ENCODE results near the gene IGDCC3.
A peak's percentile ranks its signal among the peaks of the same experiment; 100 is the strongest.
"Not testable (repeated sequence)": the region's sequence is repeated elsewhere in the genome, so short reads cannot be mapped to it uniquely, and the experiment has no call there.

Gene IGDCC3

DNA sequence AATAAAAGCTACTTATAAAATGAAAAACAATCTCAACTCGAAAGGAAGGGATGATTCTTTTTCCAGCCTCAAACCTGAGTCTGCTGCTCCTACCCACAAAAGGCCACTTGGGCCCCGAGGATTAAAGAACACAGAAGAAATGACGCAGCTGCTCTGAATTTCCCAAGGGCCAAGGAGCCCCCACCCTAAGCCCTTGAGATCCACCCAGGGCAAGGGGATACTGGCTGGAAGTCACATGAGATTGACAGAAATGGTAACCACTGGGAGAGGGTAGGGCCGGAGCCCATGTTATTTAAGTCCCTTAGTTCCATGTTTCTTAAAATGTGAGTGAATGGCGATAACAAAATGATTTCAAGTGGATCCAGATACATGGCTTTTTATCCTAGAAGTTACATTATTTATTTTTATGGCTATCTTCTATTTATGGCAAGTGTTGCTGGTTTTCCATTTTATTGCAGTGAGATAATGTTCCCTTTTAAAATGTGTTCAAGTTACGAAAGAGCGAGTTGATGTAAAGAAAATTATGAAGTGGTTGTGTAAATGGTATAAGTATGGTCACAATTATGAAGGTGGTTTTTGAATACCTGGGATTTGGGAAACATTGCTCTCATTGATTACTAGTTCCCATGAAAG, 28.1 kb upstream of the IGDCC3 start:
- DNase-seq = no peak

DNA sequence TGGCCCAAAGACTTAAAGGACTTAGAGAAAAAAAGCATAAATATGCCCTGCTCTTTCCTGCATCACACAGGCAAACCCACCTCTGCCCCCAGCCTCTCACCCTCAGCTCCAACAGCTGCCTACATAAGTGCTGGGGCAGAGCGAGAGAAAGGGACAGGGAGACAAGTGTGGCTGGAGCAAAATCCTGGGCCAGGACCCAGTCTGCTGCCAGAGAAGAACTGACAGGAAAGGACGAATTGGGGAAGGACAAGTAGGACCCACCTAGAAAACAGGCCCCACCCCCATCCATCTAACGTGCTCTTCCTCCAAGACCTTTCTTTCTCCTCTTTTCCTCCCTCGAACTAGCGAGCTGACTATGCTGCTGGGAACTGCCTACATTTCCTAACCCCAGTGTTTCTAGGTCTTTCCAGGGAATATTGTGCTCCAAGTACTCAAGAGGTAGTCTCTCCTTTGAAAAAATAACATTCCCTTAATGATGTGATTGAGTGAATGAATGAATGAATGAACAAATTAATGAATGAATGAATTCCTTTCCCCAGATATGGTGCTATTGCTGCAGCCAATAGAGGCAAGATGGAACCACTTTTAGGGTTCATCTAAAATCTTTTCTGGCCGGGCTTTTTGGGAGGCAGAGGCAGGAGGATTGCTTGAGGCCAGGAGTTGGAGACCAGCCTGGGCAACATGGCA, 26.5 kb upstream of the IGDCC3 start:
- no peak for DNase-seq

DNA sequence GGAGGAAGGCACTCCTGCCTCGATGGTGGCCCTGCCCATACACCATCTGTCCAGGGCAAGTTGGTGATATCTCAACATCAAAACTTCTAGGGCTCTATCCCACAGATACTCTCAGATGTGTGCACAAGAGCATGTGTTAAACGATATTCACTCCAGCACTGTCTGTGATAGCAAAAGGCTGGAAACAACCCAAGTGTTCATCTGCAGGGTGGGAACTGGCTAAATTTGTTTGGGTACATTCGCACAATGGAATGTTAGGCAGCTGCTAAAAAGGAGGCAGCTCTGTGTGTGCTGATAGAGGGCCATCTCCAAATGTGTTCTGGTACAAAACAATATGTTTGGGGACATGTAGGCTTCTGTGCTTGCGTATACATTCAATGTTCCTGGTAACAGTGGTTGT, 25.2 kb upstream of the IGDCC3 start:
- no peak for DNase-seq

DNA sequence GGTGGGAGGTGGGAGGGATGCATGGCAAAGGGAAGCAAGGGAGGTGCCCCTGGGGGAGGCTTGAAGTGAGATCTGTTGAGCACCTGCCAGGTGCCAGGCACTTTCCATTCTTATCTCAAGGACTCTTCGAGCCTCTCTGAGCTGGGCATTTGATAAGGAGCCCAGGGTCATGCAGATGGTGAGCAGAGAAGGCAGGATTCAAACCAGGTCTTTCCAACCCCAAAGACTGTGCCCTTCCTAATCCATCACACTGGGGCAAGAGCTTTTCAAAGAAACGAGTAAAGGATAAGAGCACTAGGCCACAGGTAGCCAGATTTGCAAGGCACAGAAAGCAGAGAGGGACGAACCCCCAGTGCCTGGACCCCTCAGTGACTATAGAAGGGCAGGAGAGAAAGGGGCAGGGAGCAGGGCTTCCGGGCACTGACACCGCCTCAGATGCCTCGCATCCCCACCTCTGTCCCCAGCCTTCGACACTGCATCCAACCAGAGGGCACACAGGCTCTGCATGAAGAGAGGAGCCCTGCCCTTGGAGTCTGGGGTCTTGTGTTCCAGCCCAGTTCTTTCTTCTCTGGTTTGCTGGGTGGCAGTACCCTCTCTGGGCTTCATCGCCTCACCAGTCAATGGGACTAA, 23.9 kb upstream of the IGDCC3 start:
- DNase-seq = no peak

DNA sequence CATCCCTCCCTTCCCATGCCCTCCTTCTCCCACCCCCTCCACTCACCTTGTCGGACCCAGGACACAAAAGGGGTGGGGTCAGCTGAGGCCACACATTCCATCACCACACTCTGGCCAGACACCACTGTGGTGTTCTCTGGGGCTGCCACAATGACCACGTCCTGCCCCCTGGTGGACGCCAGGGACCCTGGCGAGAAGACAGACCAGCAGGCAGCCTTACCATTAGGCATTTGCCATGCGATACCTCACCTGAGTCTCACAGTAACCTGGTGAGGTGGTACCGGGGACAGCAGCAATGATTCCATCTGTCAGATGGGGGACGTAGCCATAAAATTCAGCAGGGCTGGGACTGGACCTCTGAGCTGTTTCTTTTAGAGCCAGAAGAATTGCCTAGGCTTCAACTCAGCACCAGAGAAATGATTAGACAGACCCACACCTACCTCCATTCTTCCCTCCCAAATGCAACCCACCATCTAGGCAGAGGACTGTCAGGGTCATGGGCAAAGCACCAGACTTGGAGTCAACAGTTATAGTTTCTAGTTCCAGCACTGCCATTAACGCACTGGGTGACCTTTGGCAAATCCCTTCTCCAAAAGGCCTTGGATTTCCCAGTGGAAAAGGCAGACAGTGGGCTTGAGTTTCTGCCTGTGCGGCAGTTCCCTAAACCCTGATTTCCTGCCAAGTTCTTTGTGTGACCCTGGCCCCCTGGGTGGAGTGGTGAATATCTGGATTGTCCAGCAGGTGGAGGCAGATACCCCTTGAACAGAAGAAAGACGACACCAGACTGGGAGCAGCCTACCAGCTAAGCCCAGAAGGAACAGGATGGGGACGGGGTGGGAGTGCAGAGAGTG, 23.2 kb upstream of the IGDCC3 start:
- peak; percentile 53 to 77 (median 68) for DNase-seq

DNA sequence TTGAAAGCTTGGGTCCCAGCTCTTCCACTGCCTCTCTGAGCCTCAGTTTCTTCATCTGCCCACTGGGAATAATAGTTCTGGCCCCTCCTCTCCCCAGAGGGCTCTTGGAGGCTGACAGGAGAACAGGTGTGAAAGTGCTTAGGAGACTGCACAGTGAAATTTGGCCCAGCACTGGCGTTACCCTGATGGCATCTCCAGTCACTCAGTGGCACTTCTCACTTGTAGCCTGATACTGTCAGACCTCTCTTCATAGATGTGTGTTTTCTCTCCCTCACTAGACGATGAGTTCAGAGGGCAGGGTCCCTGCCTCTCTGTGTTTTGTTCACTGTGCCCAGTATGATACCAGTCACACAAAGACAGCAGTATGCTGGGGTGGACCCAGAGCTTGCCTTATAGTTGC, 22.2 kb upstream of the IGDCC3 start:
- no peak for DNase-seq

DNA sequence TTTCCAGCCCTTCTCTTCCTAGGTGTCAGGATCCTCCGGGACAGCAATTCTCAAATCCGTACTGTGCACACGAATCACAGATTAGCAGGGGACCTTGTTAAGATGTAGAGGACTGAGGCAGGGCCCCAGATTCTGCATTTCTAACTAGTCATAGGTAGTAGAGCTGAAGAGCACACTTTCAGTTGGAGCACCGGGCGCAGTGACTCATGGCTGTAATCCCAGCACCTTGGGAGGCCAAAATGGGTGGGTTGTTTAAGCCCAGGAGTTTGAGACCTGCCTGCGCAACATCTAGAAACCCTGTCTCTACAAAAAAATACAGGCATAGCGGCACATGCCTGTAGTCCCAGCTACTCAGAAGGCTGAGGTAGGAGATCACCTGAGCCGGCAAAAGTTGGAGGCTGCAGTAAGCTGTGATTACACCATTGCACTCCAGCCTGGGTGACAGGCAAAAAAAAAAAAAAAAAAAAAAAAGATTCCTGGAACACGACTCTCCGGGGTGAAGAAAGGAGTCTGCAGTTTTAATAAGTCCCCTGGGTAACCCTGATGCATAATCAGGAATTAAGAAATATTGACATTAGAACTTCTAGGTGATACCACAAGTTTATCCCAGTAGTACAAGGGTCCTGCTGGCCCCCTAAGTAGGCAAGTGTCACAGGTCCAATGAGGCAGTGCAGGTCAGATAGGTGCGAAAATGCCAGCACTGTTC, 21.4 kb upstream of the IGDCC3 start:
- no peak for DNase-seq

DNA sequence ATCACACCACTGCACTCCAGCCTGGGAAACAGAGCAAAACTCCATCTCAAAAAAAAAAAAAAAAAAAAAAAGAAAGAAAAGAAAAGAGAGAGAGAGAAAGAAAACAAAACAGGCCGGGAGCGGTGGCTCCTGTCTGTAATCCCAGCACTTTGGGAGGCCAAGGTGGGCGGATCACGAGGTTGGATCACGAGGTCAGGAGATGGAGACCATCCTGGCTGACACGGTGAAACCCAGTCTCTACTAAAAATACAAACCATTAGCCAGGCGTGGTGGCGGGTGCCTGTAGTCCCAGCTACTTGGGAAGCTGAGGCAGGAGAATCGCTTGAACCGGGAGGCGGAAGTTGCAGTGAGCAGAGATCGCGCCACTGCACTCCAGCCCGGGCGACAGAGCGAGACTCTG, 20.7 kb upstream of the IGDCC3 start:
- not testable (repeated sequence) for DNase-seq

DNA sequence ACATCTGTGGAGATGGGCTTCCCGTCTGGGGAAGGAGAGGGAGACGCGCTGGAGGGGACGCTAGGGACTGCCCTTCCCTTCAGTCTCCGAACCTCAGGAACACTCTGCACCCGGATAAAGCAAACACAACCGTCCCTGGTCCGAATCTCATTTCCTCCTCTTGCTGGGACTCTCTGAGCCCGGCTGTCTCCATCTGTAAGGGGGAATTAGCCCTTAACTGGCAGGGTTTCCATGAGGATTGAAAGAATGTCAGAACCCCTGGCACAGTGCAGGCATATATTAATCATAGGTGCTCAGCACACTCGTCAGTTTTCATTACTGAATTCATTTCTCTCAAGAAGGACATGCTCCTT, 19.1 kb upstream of the IGDCC3 start:
- no peak for DNase-seq

DNA sequence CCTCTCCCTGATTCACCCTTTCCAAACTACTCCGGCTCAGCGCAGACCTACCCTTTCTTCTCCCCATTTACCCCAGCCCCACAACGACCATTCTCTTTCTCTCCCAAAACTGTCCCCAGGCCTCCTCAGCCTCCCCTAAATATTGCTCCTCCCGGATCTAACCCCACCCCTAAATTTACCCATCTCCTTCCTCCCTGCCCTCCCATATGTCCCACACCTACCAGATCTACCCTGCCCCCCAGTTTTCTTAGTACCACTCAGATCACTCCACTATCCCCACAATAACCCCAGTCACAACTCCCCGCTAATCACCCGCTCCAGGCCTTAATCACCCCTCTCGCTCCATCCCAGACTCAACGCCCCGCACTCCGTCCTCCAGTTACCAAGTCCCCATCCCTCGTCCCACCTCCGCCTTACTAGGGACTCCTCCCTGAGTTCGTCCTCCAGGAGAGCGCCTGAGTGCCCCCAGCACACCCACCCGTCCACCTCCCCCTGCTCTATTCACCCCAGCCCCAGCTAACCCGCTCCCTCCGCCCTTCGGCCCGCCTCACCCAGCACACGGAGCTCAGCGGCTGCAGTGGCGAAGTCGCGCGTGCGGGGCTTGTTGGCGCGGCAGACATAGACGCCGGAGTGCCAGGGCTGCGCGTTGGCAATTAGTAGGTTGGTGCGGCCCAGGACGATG, 18.6 kb upstream of the IGDCC3 start:
- no peak for DNase-seq

DNA sequence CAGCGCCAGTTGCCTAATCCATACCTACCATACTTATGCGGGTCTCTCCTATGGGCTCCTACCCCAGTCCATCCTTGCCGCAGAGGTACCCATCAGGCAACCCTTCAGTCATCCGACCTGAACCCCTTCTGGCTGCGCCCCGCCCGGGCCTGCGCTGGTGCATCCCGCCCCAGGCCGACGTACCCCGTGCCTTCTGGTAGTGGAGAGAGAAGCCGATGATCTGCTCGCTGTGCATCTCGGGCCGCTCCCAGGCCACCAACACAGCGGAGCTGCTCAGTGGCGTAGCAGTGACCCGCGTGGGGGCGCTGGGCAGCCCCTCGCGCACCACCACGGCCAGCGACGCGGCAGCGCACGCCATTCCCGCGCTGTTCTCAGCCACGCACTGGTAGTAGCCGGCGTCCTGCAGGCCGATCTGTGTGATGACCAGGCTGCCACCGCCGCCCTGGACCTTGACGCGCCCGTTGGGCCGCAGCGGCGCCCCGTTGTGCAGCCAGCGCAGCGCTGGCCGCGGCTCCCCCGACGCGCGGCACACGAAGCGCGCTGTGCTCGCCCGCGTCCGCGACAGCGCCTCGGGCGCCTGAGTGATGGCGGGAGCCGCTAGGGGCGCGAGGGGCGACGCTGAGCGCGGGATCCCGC, 17.9 kb upstream of the IGDCC3 start:
- DNase-seq = no peak

DNA sequence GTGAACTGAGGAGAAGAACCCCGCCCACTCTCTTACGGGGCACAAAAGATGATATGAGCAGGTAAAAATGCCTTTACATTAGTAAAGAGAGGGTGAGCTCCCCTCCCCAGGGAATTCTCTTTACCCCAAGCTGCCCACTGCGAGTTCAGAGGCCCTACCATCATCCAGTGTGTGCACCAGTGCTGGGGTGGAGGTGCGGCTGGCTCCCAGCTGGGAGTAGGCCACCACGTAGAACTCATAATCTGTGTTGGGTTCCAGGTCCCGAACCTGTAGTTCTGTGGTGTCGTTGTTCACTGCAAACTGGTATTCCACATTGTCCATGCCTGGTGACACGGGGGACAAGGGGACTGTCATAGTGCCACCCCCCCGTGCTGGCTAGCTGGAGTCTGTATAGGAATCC, 17.1 kb upstream of the IGDCC3 start:
- no peak for DNase-seq

DNA sequence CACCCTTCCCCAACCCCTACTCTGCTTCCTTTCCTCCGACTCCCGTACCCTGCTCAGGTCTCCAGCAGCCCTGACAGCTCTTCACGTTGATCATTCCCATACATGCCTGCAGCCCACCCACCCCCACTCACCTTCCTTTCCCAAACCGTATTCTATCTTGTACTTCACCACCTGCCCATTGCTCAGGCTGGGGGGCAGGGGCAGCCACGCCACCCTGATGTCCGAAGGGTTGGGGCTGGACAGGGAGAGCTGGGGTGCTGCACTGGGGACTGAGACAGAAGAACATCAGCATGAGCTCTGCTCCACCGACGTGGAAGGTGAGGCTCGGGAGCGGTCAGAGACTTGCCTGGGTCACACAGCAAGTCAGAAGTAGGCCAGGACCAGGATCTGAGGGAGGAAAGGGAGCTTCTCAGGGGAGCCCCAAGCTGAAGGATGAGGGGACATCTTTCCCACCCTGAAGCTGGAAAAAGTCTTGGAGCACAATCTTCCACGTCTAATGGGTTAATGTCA, 16.5 kb upstream of the IGDCC3 start:
- no peak for DNase-seq

DNA sequence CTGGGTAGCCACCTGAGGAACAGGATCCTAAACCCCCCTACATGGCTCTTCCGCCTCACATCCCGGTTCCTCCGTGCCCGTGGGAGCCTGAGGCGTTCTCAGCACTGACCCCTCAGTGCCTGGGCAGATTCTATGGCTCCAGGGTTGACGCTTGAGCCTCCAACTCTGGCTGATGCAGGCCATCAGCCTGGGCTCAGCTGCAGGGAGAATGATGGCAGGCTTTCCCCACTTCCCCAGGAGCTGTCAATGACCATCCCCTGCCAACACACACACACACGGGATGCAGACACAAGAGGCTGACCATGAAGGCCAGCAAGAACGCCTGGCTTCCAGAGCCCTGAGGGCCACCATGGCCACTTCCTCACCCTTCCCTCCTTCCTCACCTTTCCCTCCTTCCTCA, 15.8 kb upstream of the IGDCC3 start:
- no peak for DNase-seq

DNA sequence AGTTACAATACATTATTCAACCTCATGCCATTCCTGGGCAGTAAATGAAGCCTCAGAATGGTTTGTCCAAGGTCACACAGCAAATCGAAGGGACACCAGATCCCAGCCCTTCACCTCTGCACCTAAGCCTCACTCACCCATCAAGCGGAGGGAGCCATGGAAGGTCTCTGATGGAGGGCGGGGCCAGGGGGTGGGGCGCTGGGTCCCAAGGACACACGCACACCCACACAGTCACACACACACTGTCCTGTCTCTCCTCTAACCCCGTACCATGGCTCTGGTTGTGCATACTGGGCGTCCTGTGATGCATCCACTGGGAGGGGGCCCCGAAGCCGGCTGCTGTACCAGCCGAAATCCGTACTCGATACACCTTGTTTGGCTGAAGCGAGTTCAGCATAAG, 15.3 kb upstream of the IGDCC3 start:
- DNase-seq = no peak

DNA sequence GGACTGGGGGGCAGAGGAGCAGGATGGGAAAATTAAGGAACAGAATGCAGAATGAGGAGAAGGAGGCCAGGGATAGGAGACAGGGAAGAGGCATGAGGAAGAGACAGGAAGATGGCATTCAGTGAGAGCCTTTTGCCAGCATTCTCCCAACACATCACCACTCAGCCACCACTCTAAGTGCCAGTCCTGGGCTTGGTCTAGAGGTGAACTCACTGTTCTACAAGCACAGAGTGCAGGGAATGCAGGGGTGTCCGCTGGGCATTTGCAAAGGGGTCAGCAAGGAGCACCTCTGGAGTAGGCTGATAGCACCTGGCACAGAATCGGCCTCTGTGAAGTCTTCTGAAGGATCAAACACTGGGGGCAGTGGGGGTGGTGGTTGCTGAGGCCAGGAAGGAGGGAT, 14.6 kb upstream of the IGDCC3 start:
- no peak for DNase-seq

DNA sequence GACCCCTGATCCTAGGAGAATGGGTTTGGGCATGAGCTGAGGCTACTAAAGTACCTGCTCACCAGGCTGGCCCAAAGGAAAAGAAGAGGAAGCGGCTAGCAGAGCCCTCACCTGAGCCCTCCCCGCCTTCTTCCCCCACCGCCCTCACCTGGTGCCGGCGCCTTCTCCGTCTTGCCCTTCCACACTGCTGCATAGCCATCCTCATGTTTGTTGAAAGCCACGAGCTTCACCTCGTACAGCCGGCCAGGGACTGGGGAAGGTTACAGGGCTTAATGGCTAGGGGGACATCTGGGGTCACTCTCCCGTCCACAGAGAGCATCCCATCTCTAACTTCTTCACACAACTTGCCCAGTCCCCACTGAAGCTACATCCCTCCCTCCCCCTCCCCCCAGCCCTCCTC, 13.9 kb upstream of the IGDCC3 start:
- no peak for DNase-seq

DNA sequence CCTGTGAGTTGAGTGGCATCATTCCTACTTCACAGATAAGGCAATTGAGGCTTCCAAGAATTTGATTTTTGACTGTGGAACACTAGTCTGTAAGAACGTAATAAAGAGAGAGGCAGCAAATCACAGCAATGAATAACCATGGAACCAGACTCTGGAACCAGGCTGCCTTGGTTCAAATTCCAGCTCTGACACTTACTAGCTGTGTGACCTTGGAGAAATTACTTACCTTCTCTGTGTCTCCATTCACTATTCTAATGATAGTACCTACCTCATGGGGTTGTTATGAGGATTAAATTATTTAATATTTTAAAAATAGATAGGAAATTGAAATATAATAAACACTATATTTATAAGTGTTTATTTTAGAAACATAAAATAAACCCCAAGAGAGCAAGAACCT, 12.6 kb upstream of the IGDCC3 start:
- DNase-seq = no peak

DNA sequence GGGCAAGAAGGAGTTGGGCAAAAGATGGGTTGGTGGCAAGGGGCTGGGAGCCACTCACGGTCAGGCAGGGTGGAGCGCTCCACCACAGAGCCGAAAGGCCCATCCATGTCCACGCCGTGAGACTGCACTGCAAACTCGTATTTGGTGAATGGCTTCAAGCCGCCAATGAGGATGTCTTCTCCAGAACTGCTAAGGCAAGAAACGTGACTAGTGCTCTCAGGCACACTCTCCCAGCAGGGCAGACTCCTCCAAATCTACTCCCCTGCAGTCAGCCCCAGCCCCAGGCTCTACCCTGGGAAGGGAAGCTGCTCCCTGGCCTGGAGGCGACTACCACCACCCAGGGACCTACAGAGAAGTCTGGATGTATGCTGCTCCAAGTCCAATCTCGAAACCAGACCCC, 11.4 kb upstream of the IGDCC3 start:
- no peak for DNase-seq

DNA sequence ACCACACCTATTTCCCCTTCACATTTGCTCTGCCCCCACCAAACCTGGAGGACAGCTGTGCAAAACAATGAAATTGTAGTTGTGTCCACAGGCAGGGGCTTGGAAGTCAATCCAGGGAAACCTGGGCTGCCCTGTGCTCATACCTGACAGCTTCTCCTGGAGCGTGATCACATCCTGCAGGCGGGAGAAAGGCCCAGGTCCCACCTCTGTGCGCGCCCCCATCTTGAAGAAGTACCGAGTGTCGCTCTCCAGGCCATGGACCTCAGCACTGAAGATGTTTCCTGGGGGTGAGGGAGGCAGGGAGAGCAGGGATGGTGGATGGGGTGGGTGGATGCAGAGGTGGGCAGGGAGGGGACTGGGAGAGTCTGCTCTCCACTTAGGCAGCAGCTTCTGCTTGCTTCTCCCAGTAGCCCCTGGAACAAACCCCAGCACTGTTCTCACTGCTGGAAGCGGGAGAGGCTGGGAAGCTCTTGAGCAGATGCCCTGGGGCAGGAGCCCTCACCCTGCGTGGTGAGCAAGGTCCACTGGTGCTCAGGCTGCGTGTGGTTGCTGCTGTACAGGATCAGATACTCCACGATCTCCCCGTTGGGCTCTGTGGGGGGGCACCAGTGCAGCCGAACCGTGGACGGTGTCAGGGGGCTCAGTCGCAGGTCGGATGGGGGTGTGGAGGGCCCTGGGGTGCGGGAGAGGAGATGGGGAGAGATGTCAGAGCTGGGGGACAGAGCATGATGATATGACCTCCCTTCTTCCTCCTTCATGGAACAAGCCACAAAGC, 10.7 kb upstream of the IGDCC3 start:
- no peak for DNase-seq

DNA sequence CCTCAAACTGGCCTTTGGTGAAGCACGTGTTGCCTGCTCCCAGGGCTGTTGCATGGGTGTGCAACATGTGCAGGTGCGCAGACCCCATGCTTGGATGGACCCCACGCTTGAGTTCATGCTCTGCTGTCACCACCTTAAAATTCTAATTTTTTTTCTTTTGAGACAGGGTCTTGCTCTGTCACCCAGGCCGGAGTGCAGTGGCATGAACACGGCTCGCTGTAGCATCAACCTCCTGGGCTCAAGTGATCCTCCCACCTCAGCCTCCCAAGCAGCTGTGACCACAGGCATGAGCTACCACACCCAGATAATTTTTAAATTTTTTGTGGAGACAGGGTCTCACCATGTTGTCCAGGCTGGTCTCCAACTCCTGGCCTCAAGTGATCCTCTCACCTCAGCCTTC, 9.1 kb upstream of the IGDCC3 start:
- DNase-seq = no peak

Data from suppressor macrophage (primary cell).